ENCODE measurements around the gene CTU1.

Gene CTU1

GRCh38 chr19:51079481-51080110 is 28.6 kb downstream of the CTU1 start:
- no peak for DNase-seq

- DNase-seq, result no peak
Measured at GRCh38 chr19:51078731-51079130, 29.5 kb downstream of the CTU1 start.

GRCh38 chr19:51078104-51078503 is 30.1 kb downstream of the CTU1 start:
- DNase-seq, result no peak

- no peak for DNase-seq
Measured at GRCh38 chr19:51076631-51077213, 31.5 kb downstream of the CTU1 start.

- DNase-seq, result no peak
Measured at GRCh38 chr19:51075998-51076397, 32.2 kb downstream of the CTU1 start.

GRCh38 chr19:51071095-51071405 is 37.2 kb downstream of the CTU1 start:
- no peak for DNase-seq

- no peak for DNase-seq
Measured at GRCh38 chr19:51070334-51071094, 37.7 kb downstream of the CTU1 start.

GRCh38 chr19:51066393-51067186 is 41.6 kb downstream of the CTU1 start:
- no peak for DNase-seq

- no peak for DNase-seq
Measured at GRCh38 chr19:51065221-51065960, 42.8 kb downstream of the CTU1 start.

GRCh38 chr19:51064534-51065220 is 43.5 kb downstream of the CTU1 start, which contains the start of gene KLK13:
Gene KLK13, minus strand, starts transcription at chr19:51065092. Its CDS starts 25 bp downstream, at chr19:51065067.
- no peak for DNase-seq

GRCh38 chr19:51063664-51064063 is 44.5 kb downstream of the CTU1 start:
- DNase-seq, result no peak

- DNase-seq, result no peak
Measured at GRCh38 chr19:51060973-51061372, 47.2 kb downstream of the CTU1 start.

GRCh38 chr19:51060336-51060735 is 47.9 kb downstream of the CTU1 start:
- DNase-seq, result no peak

GRCh38 chr19:51059715-51060114 is 48.5 kb downstream of the CTU1 start:
- no peak for DNase-seq

GRCh38 chr19:51055866-51056265 is 52.3 kb downstream of the CTU1 start:
- no peak for DNase-seq

All from NCI-H1694 treated with DMSO at 0.1 percent for 48 hours (cell line).